Progenitor cell of endocrine pancreas (in vitro differentiated cells): Measurements from ENCODE around the gene HVCN1. TPM values are rescaled to one million over a fixed set of nuclear protein-coding genes. Genes with fewer than 3 reads are reported as not detected.
"Not testable (repeated sequence)": the region's sequence is repeated elsewhere in the genome, so short reads cannot be mapped to it uniquely, and the experiment has no call there.

ENCODE experiments used
- DNase-seq: peaks from one replicate; pipeline ENCODE4 v3.0.0; 2021; ENCODE audit warnings: low spot score; ENCODE audit not compliant: unreplicated experiment
- H3K27ac Mint-ChIP-seq: 2 replicates; pipeline ENCODE4 v1.8.0; 2021; ENCODE audit warnings: mild to moderate bottlenecking, moderate library complexity, mixed read lengths
- H3K27me3 Mint-ChIP-seq: 2 replicates; pipeline ENCODE4 v1.8.0; 2021; ENCODE audit warnings: mixed read lengths
- H3K36me3 Mint-ChIP-seq: 2 replicates; pipeline ENCODE4 v1.8.0; 2022; ENCODE audit warnings: mixed read lengths; ENCODE audit not compliant: insufficient read depth
- H3K4me1 Mint-ChIP-seq: 2 replicates; pipeline ENCODE4 v1.8.0; 2021; ENCODE audit warnings: low read depth, mixed read lengths
- H3K4me3 Mint-ChIP-seq: 2 replicates; pipeline ENCODE4 v1.8.0; 2021; ENCODE audit warnings: low read depth, mild to moderate bottlenecking, moderate library complexity, mixed read lengths
- H3K9me3 Mint-ChIP-seq: 2 replicates; pipeline ENCODE4 v1.8.0; 2021; ENCODE audit warnings: low read depth, mixed read lengths
- CTCF ChIP-seq: fragments of 200-600 bp; sonication (generic); IDR thresholded peaks from one replicate; pipeline ENCODE4 v1.5.0; 2021; ENCODE audit warnings: antibody characterized with exemption, mild to moderate bottlenecking; ENCODE audit not compliant: unreplicated experiment
- total RNA-seq: library from RNA; stranded (reverse); gene quantifications from 2 replicates; pipeline ENCODE4 v1.2.1, GENCODE V29; 2021

Gene HVCN1
- total RNA-seq, 1 donor from 2014 or later: 4.2 TPM

GRCh38 chr12:110615171-110615570 is 73.7 kb downstream of the HVCN1 start:
- Mint-ChIP-seq H3K27ac (no peak overlapping the region), H3K36me3 (peaks cover 4% of the 10 kb centered on the region), H3K4me1 (peaks cover 3% of the 10 kb centered on the region), H3K9me3 (no peaks in the 10 kb centered on the region), H3K27me3 (no peaks in the 10 kb centered on the region), H3K4me3 (peak overlapping the region; percentile 44)
- no peak for DNase-seq
- no peak for TF ChIP-seq CTCF

GRCh38 chr12:110613771-110614684 is 74.9 kb downstream of the HVCN1 start, which contains the start of gene TCTN1:
TCTN1 (plus strand) TSS chr12:110614129; CDS start chr12:110614183, 54 bp downstream.
- no peak for TF ChIP-seq CTCF
- Mint-ChIP-seq H3K4me1 (peaks cover 3% of the 10 kb centered on the region), H3K9me3 (no peaks in the 10 kb centered on the region), H3K4me3 (peak within 1 kb of the TSS; percentile 83), H3K27ac (peak within 1 kb of the TSS; percentile 84), H3K27me3 (no peaks in the 10 kb centered on the region), H3K36me3 (peaks cover 4% of the 10 kb centered on the region)
- DNase-seq: peak; percentile 95

GRCh38 chr12:110613071-110613770 is 75.7 kb downstream of the HVCN1 start:
- Mint-ChIP-seq H3K9me3 (no peaks in the 10 kb centered on the region), H3K27ac (peak overlapping the region; percentile 84), H3K36me3 (peaks cover 4% of the 10 kb centered on the region), H3K4me1 (peaks cover 3% of the 10 kb centered on the region), H3K27me3 (no peaks in the 10 kb centered on the region), H3K4me3 (peak overlapping the region; percentile 83)
- no peak for DNase-seq
- TF ChIP-seq CTCF: no peak

- Mint-ChIP-seq H3K36me3 (no peaks in the 10 kb centered on the region), H3K4me1 (no peaks in the 10 kb centered on the region), H3K4me3 (no peak overlapping the region), H3K27ac (no peak overlapping the region), H3K27me3 (no peaks in the 10 kb centered on the region), H3K9me3 (no peaks in the 10 kb centered on the region)
- no peak for DNase-seq
- TF ChIP-seq CTCF: no peak
Measured at GRCh38 chr12:110606253-110606611, 82.7 kb downstream of the HVCN1 start.

- peak overlapping the region; percentile 39 for H3K27ac Mint-ChIP-seq
- not testable (repeated sequence) for DNase-seq, H3K9me3 Mint-ChIP-seq, H3K27me3 Mint-ChIP-seq, H3K4me1 Mint-ChIP-seq, H3K4me3 Mint-ChIP-seq, H3K36me3 Mint-ChIP-seq
- TF ChIP-seq CTCF: peak; percentile 78
Measured at GRCh38 chr12:110602085-110602814, 86.7 kb downstream of the HVCN1 start.
